Activated B cell treated with CpG ODN at 0.5 μM for 24 hours (primary cell): ENCODE results near the gene TRAPPC10. TPM values are rescaled to one million over a fixed set of nuclear protein-coding genes. Genes with fewer than 3 reads are reported as not detected.

Experiments used
- ATAC-seq: fragments of 200-7000 bp; cut with Tn5 transposase; one replicate; pipeline ENCODE4 v1.10.0; 2021; ENCODE audit warnings: low read depth, mild to moderate bottlenecking, moderate library complexity
- CTCF ChIA-PET: fragments of 350-600 bp; sonication (Branson Sonifier 250); formaldehyde crosslinking; loops from one replicate; lab custom pipeline; 2021; ENCODE audit warnings: antibody characterized with exemption; lab: Charles Lee
- POLR2A ChIA-PET: fragments of 350-600 bp; sonication (Branson Sonifier 250); formaldehyde crosslinking; loops from one replicate; lab custom pipeline; 2021; ENCODE audit warnings: antibody characterized with exemption; lab: Charles Lee
- DNase-seq: peaks from one replicate; pipeline ENCODE4 v3.0.0; 2022
- H3K27ac Mint-ChIP-seq: one replicate; pipeline ENCODE4 v1.8.0; 2020; ENCODE audit warnings: mixed read lengths
- H3K27me3 Mint-ChIP-seq: one replicate; pipeline ENCODE4 v1.8.0; 2021; ENCODE audit warnings: mixed read lengths
- H3K36me3 Mint-ChIP-seq: one replicate; pipeline ENCODE4 v1.8.0; 2021; ENCODE audit warnings: low read depth, mixed read lengths
- H3K4me1 Mint-ChIP-seq: one replicate; pipeline ENCODE4 v1.8.0; 2021; ENCODE audit warnings: mixed read lengths
- H3K4me3 Mint-ChIP-seq: one replicate; pipeline ENCODE4 v1.8.0; 2020; ENCODE audit warnings: mild to moderate bottlenecking, mixed read lengths
- H3K9me3 Mint-ChIP-seq: one replicate; pipeline ENCODE4 v1.8.0; 2020; ENCODE audit warnings: mixed read lengths
- intact Hi-C: fragments of 100-400 bp; cut with micrococcal nuclease; formaldehyde crosslinking; loops from one replicate; pipeline ENCODE4 v1.15.1; 2024
- total RNA-seq: library from RNA; stranded (reverse); gene quantifications from 2 replicates; pipeline ENCODE4 v1.2.3, GENCODE V29; 2022
- TF ChIP-seq, protein P1 (sequence below): fragments of 200-600 bp; IDR thresholded peaks from one replicate; pipeline ENCODE4 v1.8.0; 2022; ENCODE audit warnings: antibody characterized with exemption, mild to moderate bottlenecking

Gene TRAPPC10
- total RNA-seq, 1 donor from 2014 or later, result 96.0 TPM

DNA sequence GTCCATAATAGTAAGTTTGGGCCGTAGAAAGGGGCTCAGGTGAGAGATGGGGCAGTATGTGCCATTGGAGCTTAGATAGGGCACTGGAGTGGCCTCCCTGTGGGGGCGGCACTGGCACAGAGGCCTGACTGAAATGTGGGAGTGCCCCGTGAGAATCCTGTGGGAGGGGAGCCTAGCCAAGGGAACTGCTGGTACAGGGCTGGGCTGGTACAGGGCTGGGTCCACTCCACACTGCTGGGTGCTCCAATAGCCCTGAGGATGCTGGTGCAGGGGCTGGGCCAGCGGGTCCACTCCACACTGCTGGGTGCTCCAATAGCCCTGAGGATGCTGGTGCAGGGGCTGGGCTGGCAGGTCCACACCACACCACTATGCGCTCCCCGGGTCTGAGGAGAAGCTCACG, 50.3 kb downstream of the TRAPPC10 start:
- Mint-ChIP-seq H3K4me3 (no peak overlapping the region), H3K27ac (no peak overlapping the region), H3K36me3 (peaks cover 79% of the 10 kb centered on the region), H3K4me1 (peaks cover 13% of the 10 kb centered on the region), H3K9me3 (no peaks in the 10 kb centered on the region), H3K27me3 (no peaks in the 10 kb centered on the region)
- ChIA-PET POLR2A (no interaction called here), CTCF (no interaction called here)
- DNase-seq (no peak), ATAC-seq (no peak)
- intact Hi-C loops, result no loop called here
- TF ChIP-seq, protein P1, sequence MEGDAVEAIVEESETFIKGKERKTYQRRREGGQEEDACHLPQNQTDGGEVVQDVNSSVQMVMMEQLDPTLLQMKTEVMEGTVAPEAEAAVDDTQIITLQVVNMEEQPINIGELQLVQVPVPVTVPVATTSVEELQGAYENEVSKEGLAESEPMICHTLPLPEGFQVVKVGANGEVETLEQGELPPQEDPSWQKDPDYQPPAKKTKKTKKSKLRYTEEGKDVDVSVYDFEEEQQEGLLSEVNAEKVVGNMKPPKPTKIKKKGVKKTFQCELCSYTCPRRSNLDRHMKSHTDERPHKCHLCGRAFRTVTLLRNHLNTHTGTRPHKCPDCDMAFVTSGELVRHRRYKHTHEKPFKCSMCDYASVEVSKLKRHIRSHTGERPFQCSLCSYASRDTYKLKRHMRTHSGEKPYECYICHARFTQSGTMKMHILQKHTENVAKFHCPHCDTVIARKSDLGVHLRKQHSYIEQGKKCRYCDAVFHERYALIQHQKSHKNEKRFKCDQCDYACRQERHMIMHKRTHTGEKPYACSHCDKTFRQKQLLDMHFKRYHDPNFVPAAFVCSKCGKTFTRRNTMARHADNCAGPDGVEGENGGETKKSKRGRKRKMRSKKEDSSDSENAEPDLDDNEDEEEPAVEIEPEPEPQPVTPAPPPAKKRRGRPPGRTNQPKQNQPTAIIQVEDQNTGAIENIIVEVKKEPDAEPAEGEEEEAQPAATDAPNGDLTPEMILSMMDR, result no peak

DNA sequence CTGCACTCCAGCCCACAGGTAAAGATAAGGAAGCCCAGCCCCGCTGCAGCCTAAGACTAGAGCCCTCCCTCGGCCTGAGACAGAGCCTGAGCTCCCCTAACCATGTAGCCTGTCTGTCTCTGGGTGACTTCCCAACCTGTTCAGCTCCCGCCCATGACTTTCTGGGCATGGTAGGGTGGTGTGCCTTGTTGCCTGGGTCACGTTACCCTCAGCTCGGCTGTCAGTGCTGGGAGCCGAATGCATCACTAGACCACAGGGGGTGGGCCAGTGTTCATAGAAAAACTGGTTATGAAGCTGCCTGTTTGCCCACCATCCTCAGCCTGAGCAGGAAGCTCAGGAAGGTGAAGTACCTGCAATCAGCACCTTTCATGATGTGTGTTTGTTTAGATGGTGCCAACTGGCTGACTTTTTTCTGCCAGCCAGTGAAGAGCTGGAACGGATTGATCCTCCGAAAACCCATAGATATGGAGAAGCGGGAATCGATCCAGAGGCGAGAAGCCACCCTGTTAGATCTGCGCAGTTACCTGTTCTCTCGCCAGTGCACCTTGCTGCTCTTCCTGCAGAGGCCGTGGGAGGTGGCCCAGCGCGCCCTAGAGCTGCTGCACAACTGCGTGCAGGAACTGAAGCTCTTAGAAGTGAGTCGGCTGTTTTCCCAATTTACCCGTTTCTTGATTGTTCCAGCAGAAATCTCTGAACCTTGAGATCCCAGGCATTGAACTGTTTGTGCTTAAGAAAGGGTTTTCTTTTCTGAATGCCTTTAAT, 51.2 kb downstream of the TRAPPC10 start:
- Mint-ChIP-seq H3K27me3 (no peaks in the 10 kb centered on the region), H3K4me3 (no peak overlapping the region), H3K36me3 (peaks cover 77% of the 10 kb centered on the region), H3K9me3 (no peaks in the 10 kb centered on the region), H3K27ac (no peak overlapping the region), H3K4me1 (peaks cover 13% of the 10 kb centered on the region)
- ChIA-PET CTCF (no interaction called here), POLR2A (no interaction called here)
- DNase-seq (no peak), ATAC-seq (no peak)
- intact Hi-C loops, result no loop called here
- TF ChIP-seq, protein P1, result no peak

DNA sequence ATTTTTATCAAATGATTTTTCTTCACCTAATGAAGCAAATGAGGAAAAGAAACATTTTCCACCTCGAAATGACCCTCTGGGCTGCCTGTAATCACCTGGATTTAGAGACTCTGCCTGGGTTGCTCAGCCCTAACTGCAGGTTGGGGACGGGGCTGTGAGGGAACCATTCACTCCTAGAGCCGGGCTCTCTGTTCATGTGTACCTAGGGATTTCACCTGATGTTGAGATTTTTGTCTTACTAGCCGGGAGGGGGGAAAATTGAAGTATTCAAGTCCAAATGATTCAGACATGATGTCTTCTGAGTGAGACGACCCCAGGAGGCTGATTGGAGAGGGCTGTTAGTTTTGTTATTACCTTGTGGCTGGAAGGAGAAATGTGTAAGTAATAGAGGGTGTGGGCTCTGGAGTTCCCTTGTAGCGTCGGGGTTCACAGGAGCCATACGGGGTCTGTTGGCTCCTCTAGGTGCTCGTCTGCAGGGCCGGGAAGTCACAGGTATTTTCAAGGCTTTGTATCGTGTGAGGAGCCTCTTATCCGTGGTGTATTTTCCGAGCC, 52.8 kb downstream of the TRAPPC10 start:
- no peaks in the 10 kb centered on the region for H3K27me3 Mint-ChIP-seq
- no peak for DNase-seq
- TF ChIP-seq, protein P1, result no peak
- H3K4me3 Mint-ChIP-seq, result no peak overlapping the region
- intact Hi-C loops, result no loop called here
- ChIA-PET POLR2A (no interaction called here), CTCF (no interaction called here)
- H3K27ac Mint-ChIP-seq, result peak overlapping the region; percentile 74
- ATAC-seq, result no peak
- peaks cover 77% of the 10 kb centered on the region for H3K36me3 Mint-ChIP-seq
- H3K4me1 Mint-ChIP-seq, result peaks cover 13% of the 10 kb centered on the region
- H3K9me3 Mint-ChIP-seq, result no peaks in the 10 kb centered on the region

DNA sequence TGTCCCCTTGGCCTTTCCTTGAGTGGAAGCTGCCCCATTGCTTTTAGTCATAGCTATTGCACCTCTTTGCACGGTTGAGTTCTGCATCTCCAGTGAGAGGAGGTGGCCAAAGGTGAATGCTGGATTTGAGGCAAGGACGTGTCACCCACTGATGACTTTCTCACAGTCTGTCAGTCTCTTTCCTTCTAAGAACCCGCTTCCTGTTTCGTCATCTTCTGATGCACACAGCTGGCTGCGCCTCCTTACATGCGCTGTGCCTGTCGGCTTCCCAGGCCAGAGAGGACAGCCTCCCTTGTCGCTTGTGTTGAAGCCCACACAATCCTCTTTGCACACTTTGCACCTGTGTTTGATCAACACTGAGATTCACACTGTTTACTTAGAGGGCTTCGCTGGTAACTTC, 53.3 kb downstream of the TRAPPC10 start:
- intact Hi-C loops, result no loop called here
- H3K36me3 Mint-ChIP-seq, result peaks cover 80% of the 10 kb centered on the region
- H3K27me3 Mint-ChIP-seq, result no peaks in the 10 kb centered on the region
- ATAC-seq (peak; percentile 93), DNase-seq (no peak)
- ChIA-PET CTCF (no interaction called here), POLR2A (no interaction called here)
- H3K4me3 Mint-ChIP-seq, result no peak overlapping the region
- TF ChIP-seq, protein P1, result no peak
- no peaks in the 10 kb centered on the region for H3K9me3 Mint-ChIP-seq
- peak overlapping the region; percentile 74 for H3K27ac Mint-ChIP-seq
- H3K4me1 Mint-ChIP-seq, result peaks cover 13% of the 10 kb centered on the region

DNA sequence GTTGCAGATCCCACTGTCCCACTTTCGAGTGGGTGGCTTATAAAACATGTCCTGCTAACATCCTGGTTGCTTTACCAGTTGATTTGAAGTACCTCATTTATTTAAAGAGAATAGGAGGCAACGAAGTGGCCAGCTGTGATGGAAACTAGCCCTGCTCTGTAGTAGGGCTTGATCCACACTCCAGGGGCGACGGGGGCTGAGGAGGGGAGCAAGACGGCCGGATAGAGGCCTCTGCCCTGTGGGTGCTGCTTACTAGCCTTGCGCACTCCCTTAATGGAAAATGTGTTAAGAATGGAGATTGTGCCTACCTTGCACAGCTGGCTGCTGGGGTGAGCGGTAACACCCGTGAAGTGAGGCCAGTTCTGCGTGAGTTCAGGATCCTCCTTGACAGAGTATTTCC, 54.0 kb downstream of the TRAPPC10 start:
- H3K27me3 Mint-ChIP-seq, result no peaks in the 10 kb centered on the region
- H3K36me3 Mint-ChIP-seq, result peaks cover 84% of the 10 kb centered on the region
- ATAC-seq, result no peak
- intact Hi-C loops, result loop anchor here (2.0 kb wide), 1 partner anchor 17 kb away; no protein-coding TSS in a partner anchor
- no peak for DNase-seq
- H3K27ac Mint-ChIP-seq, result peak overlapping the region; percentile 61
- H3K9me3 Mint-ChIP-seq, result no peaks in the 10 kb centered on the region
- H3K4me1 Mint-ChIP-seq, result peaks cover 13% of the 10 kb centered on the region
- H3K4me3 Mint-ChIP-seq, result no peak overlapping the region
- TF ChIP-seq, protein P1, result no peak
- ChIA-PET POLR2A (interaction anchor here (1.4 kb wide), 1 partner anchor 23 kb away, joined by 3 read pairs; no protein-coding TSS in a partner anchor), CTCF (no interaction called here)
